Panc1 (cell line): ENCODE results near the gene CLIP1. TPM values are rescaled to one million over a fixed set of nuclear protein-coding genes. Genes with fewer than 3 reads are reported as not detected.

Source experiments
- ATAC-seq: fragments of 200-7000 bp; cut with Tn5 transposase; 2 replicates; pipeline ENCODE4 v1.9.1; 2020; ENCODE audit warnings: mild to moderate bottlenecking, moderate library complexity
- BruUV-seq: library from RNA; stranded (reverse); fragments of 400-500 nt; replicated peaks from 2 replicates; lab custom pipeline; 2021; lab: Mats Ljungman, UMichigan
- CTCF ChIA-PET: fragments of 300-600 bp; sonication (Branson Sonifier 250); formaldehyde crosslinking; loops from one replicate; lab custom pipeline; 2022; ENCODE audit warnings: antibody characterized with exemption; lab: Charles Lee
- POLR2A ChIA-PET: fragments of 300-600 bp; sonication (Branson Sonifier 250); formaldehyde crosslinking; loops from one replicate; lab custom pipeline; 2022; ENCODE audit warnings: antibody characterized with exemption; lab: Charles Lee
- DNase-seq: peaks from one replicate; pipeline ENCODE4 v3.0.0-alpha.2; 2010; ENCODE audit warnings: low read depth, low spot score
- H3K27ac ChIP-seq: 2 replicates; pipeline ENCODE4 v1.5.1; 2011; ENCODE audit warnings: mild to moderate bottlenecking, low read length, inconsistent platforms
- H3K27me3 ChIP-seq: fragments of 200-500 bp; sonication (Bioruptor generic); 2 replicates; pipeline ENCODE4 v1.6.0; 2014; ENCODE audit warnings: low read length, inconsistent platforms; ENCODE audit not compliant: control insufficient read depth, insufficient read depth
- H3K36me3 ChIP-seq: fragments of 200-500 bp; sonication (Bioruptor generic); 2 replicates; pipeline ENCODE4 v1.5.1; 2014; ENCODE audit warnings: inconsistent platforms, mild to moderate bottlenecking, low read length, moderate library complexity; ENCODE audit not compliant: control insufficient read depth, insufficient read depth
- H3K4me1 ChIP-seq: 2 replicates; pipeline ENCODE4 v1.5.1; 2011; ENCODE audit warnings: inconsistent platforms, mild to moderate bottlenecking, low read length, moderate library complexity; ENCODE audit not compliant: control insufficient read depth, insufficient read depth
- H3K4me3 ChIP-seq, 2 experiments: 2 replicates each; pipeline ENCODE4 v1.5.1; 2011 to 2012; ENCODE audit warnings: low read depth in 2 of 2, low read length in 2 of 2, mild to moderate bottlenecking in 2 of 2, inconsistent platforms in 1 of 2, moderate library complexity in 1 of 2
- H3K9me3 ChIP-seq: fragments of 200-500 bp; sonication (Bioruptor generic); 2 replicates; pipeline ENCODE4 v1.5.1; 2014; ENCODE audit warnings: low read depth, mild to moderate bottlenecking, inconsistent platforms, low read length, moderate library complexity; ENCODE audit not compliant: control insufficient read depth, insufficient read depth
- POLR2AphosphoS5 ChIP-seq: IDR thresholded peaks from 2 replicates; pipeline ENCODE4 v1.6.1; 2012; ENCODE audit warnings: mild to moderate bottlenecking, low read depth, low read length, moderate library complexity
- SIN3A ChIP-seq: IDR thresholded peaks from 2 replicates; pipeline ENCODE4 v1.6.1; 2012; ENCODE audit warnings: low read depth, mild to moderate bottlenecking, low read length, moderate library complexity, borderline replicate concordance; ENCODE audit not compliant: insufficient read depth
- TCF7L2 ChIP-seq: IDR thresholded peaks from 2 replicates; pipeline ENCODE4 v1.6.1; 2011; ENCODE audit warnings: mild to moderate bottlenecking, low read depth, low read length, inconsistent platforms
- in situ Hi-C: cut with HindIII; loops from 2 replicates; pipeline ENCODE4 v1.10.0; 2016; ENCODE audit warnings: low sequenced_read_pairs, low pct_unique_long_range_greater_than_20kb
- intact Hi-C: fragments of 100-400 bp; cut with micrococcal nuclease; formaldehyde crosslinking; loops from one replicate; pipeline ENCODE4 v1.10.0; 2022; ENCODE audit not compliant: unreplicated experiment
- total RNA-seq: library from RNA; stranded (reverse); gene quantifications from one replicate; pipeline ENCODE4 v1.2.1, GENCODE V29; 2021; ENCODE audit not compliant: unreplicated experiment
- TF ChIP-seq, protein P1 (sequence below): fragments of 450-650 bp; IDR thresholded peaks from 2 replicates; pipeline ENCODE4 v1.5.1; 2017; ENCODE audit warnings: mild to moderate bottlenecking
- TF ChIP-seq, protein P2 (sequence below), 2 experiments: IDR thresholded peaks; 2 replicates each; pipeline ENCODE4 v1.6.1; 2011 to 2012; ENCODE audit warnings: low read depth in 2 of 2, control low read depth in 1 of 2, low read length in 1 of 2, mild to moderate bottlenecking in 1 of 2, moderate library complexity in 1 of 2; ENCODE audit not compliant: insufficient read depth in 1 of 2

Gene CLIP1
- total RNA-seq, 1 experiment from 2014 or later = 117 TPM

DNA sequence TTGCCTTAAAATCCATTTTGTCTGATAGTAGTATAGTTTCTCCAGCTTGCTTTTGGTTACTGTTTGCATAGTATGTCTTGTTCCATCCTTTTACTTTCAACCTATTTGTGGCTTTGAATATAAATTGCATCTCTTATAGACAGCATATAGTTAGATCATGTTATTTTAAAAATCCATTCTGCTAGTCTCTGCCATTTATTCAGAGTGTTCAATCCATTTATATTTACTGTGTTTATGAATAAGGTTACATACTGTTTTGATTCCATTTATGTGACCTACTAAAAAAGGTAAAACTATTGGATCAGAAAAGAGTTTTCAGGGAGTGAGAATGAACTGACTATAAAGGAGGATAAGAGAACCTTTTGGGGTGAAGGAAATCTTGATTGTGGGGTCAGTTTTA lies 126.6 kb downstream of the CLIP1 start:
- in situ Hi-C loops (no loop called here), intact Hi-C loops (no loop called here)
- ATAC-seq = no peak
- BruUV-seq = no TSS peak
- Histone ChIP-seq H3K9me3 (no peaks in the 10 kb centered on the region), H3K27ac (no peak overlapping the region), H3K4me1 (no peaks in the 10 kb centered on the region), H3K36me3 (no peaks in the 10 kb centered on the region), H3K4me3 (no peak overlapping the region), H3K27me3 (no peaks in the 10 kb centered on the region)
- CTCF ChIA-PET = no interaction called here
- POLR2A ChIA-PET = interaction anchor here (0.6 kb wide), 1 partner anchor 140 kb away, joined by 7 read pairs; no protein-coding TSS in a partner anchor
- DNase-seq = no peak
- no peak for TF ChIP-seq SIN3A
- TF ChIP-seq, protein P1, sequence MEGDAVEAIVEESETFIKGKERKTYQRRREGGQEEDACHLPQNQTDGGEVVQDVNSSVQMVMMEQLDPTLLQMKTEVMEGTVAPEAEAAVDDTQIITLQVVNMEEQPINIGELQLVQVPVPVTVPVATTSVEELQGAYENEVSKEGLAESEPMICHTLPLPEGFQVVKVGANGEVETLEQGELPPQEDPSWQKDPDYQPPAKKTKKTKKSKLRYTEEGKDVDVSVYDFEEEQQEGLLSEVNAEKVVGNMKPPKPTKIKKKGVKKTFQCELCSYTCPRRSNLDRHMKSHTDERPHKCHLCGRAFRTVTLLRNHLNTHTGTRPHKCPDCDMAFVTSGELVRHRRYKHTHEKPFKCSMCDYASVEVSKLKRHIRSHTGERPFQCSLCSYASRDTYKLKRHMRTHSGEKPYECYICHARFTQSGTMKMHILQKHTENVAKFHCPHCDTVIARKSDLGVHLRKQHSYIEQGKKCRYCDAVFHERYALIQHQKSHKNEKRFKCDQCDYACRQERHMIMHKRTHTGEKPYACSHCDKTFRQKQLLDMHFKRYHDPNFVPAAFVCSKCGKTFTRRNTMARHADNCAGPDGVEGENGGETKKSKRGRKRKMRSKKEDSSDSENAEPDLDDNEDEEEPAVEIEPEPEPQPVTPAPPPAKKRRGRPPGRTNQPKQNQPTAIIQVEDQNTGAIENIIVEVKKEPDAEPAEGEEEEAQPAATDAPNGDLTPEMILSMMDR = no peak
- no peak for TF ChIP-seq TCF7L2
- TF ChIP-seq POLR2AphosphoS5 = no peak
- TF ChIP-seq, protein P2, sequence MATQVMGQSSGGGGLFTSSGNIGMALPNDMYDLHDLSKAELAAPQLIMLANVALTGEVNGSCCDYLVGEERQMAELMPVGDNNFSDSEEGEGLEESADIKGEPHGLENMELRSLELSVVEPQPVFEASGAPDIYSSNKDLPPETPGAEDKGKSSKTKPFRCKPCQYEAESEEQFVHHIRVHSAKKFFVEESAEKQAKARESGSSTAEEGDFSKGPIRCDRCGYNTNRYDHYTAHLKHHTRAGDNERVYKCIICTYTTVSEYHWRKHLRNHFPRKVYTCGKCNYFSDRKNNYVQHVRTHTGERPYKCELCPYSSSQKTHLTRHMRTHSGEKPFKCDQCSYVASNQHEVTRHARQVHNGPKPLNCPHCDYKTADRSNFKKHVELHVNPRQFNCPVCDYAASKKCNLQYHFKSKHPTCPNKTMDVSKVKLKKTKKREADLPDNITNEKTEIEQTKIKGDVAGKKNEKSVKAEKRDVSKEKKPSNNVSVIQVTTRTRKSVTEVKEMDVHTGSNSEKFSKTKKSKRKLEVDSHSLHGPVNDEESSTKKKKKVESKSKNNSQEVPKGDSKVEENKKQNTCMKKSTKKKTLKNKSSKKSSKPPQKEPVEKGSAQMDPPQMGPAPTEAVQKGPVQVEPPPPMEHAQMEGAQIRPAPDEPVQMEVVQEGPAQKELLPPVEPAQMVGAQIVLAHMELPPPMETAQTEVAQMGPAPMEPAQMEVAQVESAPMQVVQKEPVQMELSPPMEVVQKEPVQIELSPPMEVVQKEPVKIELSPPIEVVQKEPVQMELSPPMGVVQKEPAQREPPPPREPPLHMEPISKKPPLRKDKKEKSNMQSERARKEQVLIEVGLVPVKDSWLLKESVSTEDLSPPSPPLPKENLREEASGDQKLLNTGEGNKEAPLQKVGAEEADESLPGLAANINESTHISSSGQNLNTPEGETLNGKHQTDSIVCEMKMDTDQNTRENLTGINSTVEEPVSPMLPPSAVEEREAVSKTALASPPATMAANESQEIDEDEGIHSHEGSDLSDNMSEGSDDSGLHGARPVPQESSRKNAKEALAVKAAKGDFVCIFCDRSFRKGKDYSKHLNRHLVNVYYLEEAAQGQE (IDR thresholded peaks at IDR 0.05; ENCODE audit: insufficient read depth in 1 of 2, low read depth in 2 of 2, low read length in 1 of 2) = no peak

DNA sequence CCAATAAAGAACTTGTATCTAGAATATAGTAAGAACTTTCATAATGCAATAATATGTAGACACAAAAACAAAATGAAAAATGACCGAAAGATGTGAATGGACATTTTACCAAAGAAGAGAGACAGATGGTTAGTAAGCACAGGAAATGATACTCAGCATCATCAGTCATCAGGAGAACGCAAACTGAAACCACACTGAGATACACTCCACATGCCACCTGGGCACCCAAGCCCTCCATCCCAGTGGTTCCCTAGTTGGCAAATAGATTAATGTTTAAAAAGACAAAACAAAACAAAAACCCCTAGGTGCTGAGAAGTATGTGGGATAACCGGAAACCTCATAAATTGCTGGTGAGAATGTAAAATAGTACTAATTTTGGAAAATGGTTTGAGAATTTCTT lies 129.4 kb downstream of the CLIP1 start:
- H3K27ac ChIP-seq = no peak overlapping the region
- ChIA-PET CTCF (no interaction called here), POLR2A (interaction anchor here (0.5 kb wide), 1 partner anchor 503 kb away, joined by 6 read pairs; no protein-coding TSS in a partner anchor)
- DNase-seq = no peak
- no peak overlapping the region for H3K4me3 ChIP-seq
- TF ChIP-seq TCF7L2 (no peak), POLR2AphosphoS5 (no peak), SIN3A (no peak)
- TF ChIP-seq, protein P1 = no peak
- TF ChIP-seq, protein P2 (IDR thresholded peaks at IDR 0.05; ENCODE audit: insufficient read depth in 1 of 2, low read depth in 2 of 2, low read length in 1 of 2) = no peak
- H3K27me3 ChIP-seq = no peaks in the 10 kb centered on the region
- no peaks in the 10 kb centered on the region for H3K4me1 ChIP-seq
- H3K36me3 ChIP-seq = no peaks in the 10 kb centered on the region
- intact Hi-C loops (no loop called here), in situ Hi-C loops (no loop called here)
- H3K9me3 ChIP-seq = no peaks in the 10 kb centered on the region
- BruUV-seq = no TSS peak
- ATAC-seq = no peak
